SK-N-MC (cell line): ENCODE data around the gene PAX1.

Experiments used
- EZH2 ChIP-seq: fragments of 200-600 bp; sonication (generic); IDR thresholded peaks from one replicate; pipeline ENCODE4 v1.6.1; 2017; ENCODE audit warnings: antibody characterized with exemption
- POLR2AphosphoS5 ChIP-seq: IDR thresholded peaks from 2 replicates; pipeline ENCODE4 v1.6.1; 2012; ENCODE audit warnings: mild to moderate bottlenecking, low read depth, low read length, borderline replicate concordance

GRCh38 chr20:21707999-21708737 lies 2.7 kb downstream of the PAX1 start:
- TF ChIP-seq POLR2AphosphoS5: no peak
- TF ChIP-seq EZH2: no peak
